Endothelial cell (in vitro differentiated cells): ENCODE measurements around the gene SH3RF1. TPM values are rescaled to one million over a fixed set of nuclear protein-coding genes. Genes with fewer than 3 reads are reported as not detected.

Experiments
- DNase-seq: peaks from one replicate; pipeline ENCODE4 v3.0.0; 2021; ENCODE audit warnings: low spot score
- H3K27ac Mint-ChIP-seq: one replicate; pipeline ENCODE4 v1.8.0; 2021; ENCODE audit warnings: mixed read lengths, inconsistent platforms; ENCODE audit not compliant: unreplicated experiment
- H3K27me3 Mint-ChIP-seq: one replicate; pipeline ENCODE4 v1.8.0; 2021; ENCODE audit warnings: mild to moderate bottlenecking, moderate library complexity, mixed read lengths, inconsistent platforms; ENCODE audit not compliant: unreplicated experiment
- H3K36me3 Mint-ChIP-seq: one replicate; pipeline ENCODE4 v1.8.0; 2021; ENCODE audit warnings: mild to moderate bottlenecking, low read depth, mixed read lengths, inconsistent platforms; ENCODE audit not compliant: unreplicated experiment
- H3K4me1 Mint-ChIP-seq: one replicate; pipeline ENCODE4 v1.8.0; 2021; ENCODE audit warnings: mild to moderate bottlenecking, mixed read lengths, inconsistent platforms; ENCODE audit not compliant: unreplicated experiment
- H3K4me3 Mint-ChIP-seq: one replicate; pipeline ENCODE4 v1.8.0; 2021; ENCODE audit warnings: mild to moderate bottlenecking, mixed read lengths, inconsistent platforms; ENCODE audit not compliant: unreplicated experiment
- H3K9me3 Mint-ChIP-seq: one replicate; pipeline ENCODE4 v1.8.0; 2021; ENCODE audit warnings: mixed read lengths, inconsistent platforms; ENCODE audit not compliant: unreplicated experiment
- CTCF ChIP-seq: fragments of 200-600 bp; sonication (generic); IDR thresholded peaks from one replicate; pipeline ENCODE4 v1.5.0; 2021; ENCODE audit warnings: antibody characterized with exemption; ENCODE audit not compliant: unreplicated experiment
- total RNA-seq: library from RNA; stranded (reverse); fragmentation: NEBNext Ultra II Directional; extraction: Animal tissue kit (Norgen Biotek cat#: 25700); gene quantifications from one replicate; pipeline ENCODE4 v1.2.1, GENCODE V29; 2021; ENCODE audit not compliant: unreplicated experiment

The SH3RF1 gene
- total RNA-seq, 1 donor from 2014 or later: 23.5 TPM

- Mint-ChIP-seq H3K27me3 (peaks cover 4% of the 10 kb centered on the region), H3K4me1 (peaks cover 18% of the 10 kb centered on the region), H3K4me3 (no peak overlapping the region), H3K36me3 (peaks cover 4% of the 10 kb centered on the region), H3K27ac (no peak overlapping the region), H3K9me3 (no peaks in the 10 kb centered on the region)
- no peak for DNase-seq
- no peak for TF ChIP-seq CTCF
Measured at GRCh38 chr4:169050284-169050683, 220.5 kb downstream of the SH3RF1 start.

- DNase-seq: no peak
- Mint-ChIP-seq H3K27ac (no peak overlapping the region), H3K4me3 (no peak overlapping the region), H3K27me3 (peaks cover 4% of the 10 kb centered on the region), H3K9me3 (no peaks in the 10 kb centered on the region), H3K36me3 (peaks cover 4% of the 10 kb centered on the region), H3K4me1 (peaks cover 18% of the 10 kb centered on the region)
- TF ChIP-seq CTCF: no peak
Measured at GRCh38 chr4:169048868-169049414, 221.8 kb downstream of the SH3RF1 start.

- no peak for TF ChIP-seq CTCF
- no peak overlapping the region for H3K27ac Mint-ChIP-seq
- peaks cover 14% of the 10 kb centered on the region for H3K4me1 Mint-ChIP-seq
- H3K36me3 Mint-ChIP-seq: no peaks in the 10 kb centered on the region
- no peak for DNase-seq
- no peaks in the 10 kb centered on the region for H3K9me3 Mint-ChIP-seq
- no peak overlapping the region for H3K4me3 Mint-ChIP-seq
- H3K27me3 Mint-ChIP-seq: peaks cover 4% of the 10 kb centered on the region
Measured at GRCh38 chr4:169047956-169048355, 222.8 kb downstream of the SH3RF1 start.

- Mint-ChIP-seq H3K4me3 (no peak overlapping the region), H3K4me1 (peaks cover 7% of the 10 kb centered on the region), H3K9me3 (no peaks in the 10 kb centered on the region), H3K27ac (no peak overlapping the region), H3K36me3 (no peaks in the 10 kb centered on the region), H3K27me3 (peaks cover 3% of the 10 kb centered on the region)
- TF ChIP-seq CTCF: no peak
- no peak for DNase-seq
Measured at GRCh38 chr4:169045862-169046584, 224.7 kb downstream of the SH3RF1 start.

- Mint-ChIP-seq H3K4me1 (peaks cover under 1% of the 10 kb centered on the region), H3K27me3 (no peaks in the 10 kb centered on the region), H3K27ac (no peak overlapping the region), H3K9me3 (no peaks in the 10 kb centered on the region), H3K36me3 (no peaks in the 10 kb centered on the region), H3K4me3 (no peak overlapping the region)
- DNase-seq: no peak
- TF ChIP-seq CTCF: no peak
Measured at GRCh38 chr4:169044714-169045447, 225.9 kb downstream of the SH3RF1 start.
